MM.1S (cell line): ENCODE measurements around the gene CTSH.

Source experiments
- DNase-seq: peaks from one replicate; pipeline ENCODE4 v3.0.0-alpha.2; 2015
- H2AFZ ChIP-seq: fragments of 300-600 bp; sonication (generic); 2 replicates; pipeline ENCODE4 v1.6.0; 2016; ENCODE audit warnings: antibody characterized with exemption, low read length
- H3F3A ChIP-seq: fragments of 300-600 bp; sonication (generic); 2 replicates; pipeline ENCODE4 v1.6.1; 2016; ENCODE audit warnings: mild to moderate bottlenecking, antibody characterized with exemption, low read length, moderate library complexity, mixed read lengths; ENCODE audit not compliant: insufficient read depth
- H3K27ac ChIP-seq: fragments of 300-600 bp; sonication (generic); 2 replicates; pipeline ENCODE4 v1.5.1; 2016; ENCODE audit warnings: mild to moderate bottlenecking, low read length
- H3K27me3 ChIP-seq: fragments of 300-600 bp; sonication (generic); replicated peaks from 2 replicates; pipeline ENCODE4 v1.6.0; 2016; ENCODE audit warnings: low read length; ENCODE audit not compliant: insufficient read depth
- H3K36me3 ChIP-seq: fragments of 300-600 bp; sonication (generic); replicated peaks from 2 replicates; pipeline ENCODE4 v1.6.1; 2016; ENCODE audit warnings: mild to moderate bottlenecking, low read length, mixed read lengths; ENCODE audit not compliant: insufficient read depth
- H3K4me1 ChIP-seq: fragments of 300-600 bp; sonication (generic); 2 replicates; pipeline ENCODE4 v1.6.1; 2016; ENCODE audit warnings: low read length, mixed read lengths
- H3K4me2 ChIP-seq: fragments of 300-600 bp; sonication (generic); 2 replicates; pipeline ENCODE4 v1.6.0; 2016; ENCODE audit warnings: low read depth, low read length
- H3K4me3 ChIP-seq: fragments of 300-600 bp; sonication (generic); 2 replicates; pipeline ENCODE4 v1.5.1; 2016; ENCODE audit warnings: low read length, mixed read lengths
- H3K79me2 ChIP-seq: fragments of 300-600 bp; sonication (generic); 2 replicates; pipeline ENCODE4 v1.6.1; 2016; ENCODE audit warnings: mixed run types, low read length, mixed read lengths
- H3K9ac ChIP-seq: fragments of 300-600 bp; sonication (generic); 2 replicates; pipeline ENCODE4 v1.6.1; 2016; ENCODE audit warnings: low read length, mixed read lengths
- H3K9me2 ChIP-seq: fragments of 300-600 bp; sonication (generic); replicated peaks from 2 replicates; pipeline ENCODE4 v1.6.1; 2016; ENCODE audit warnings: mild to moderate bottlenecking, low read length, mixed read lengths; ENCODE audit not compliant: insufficient read depth
- H3K9me3 ChIP-seq: fragments of 300-600 bp; sonication (generic); replicated peaks from 2 replicates; pipeline ENCODE4 v1.6.1; 2016; ENCODE audit warnings: mild to moderate bottlenecking, low read length, mixed read lengths; ENCODE audit not compliant: insufficient read depth
- H4K20me1 ChIP-seq: fragments of 300-600 bp; sonication (generic); 2 replicates; pipeline ENCODE4 v1.6.1; 2016; ENCODE audit warnings: mild to moderate bottlenecking, low read length, moderate library complexity, mixed read lengths; ENCODE audit not compliant: insufficient read depth
- CTCF ChIP-seq: fragments of 300-600 bp; sonication (generic); IDR thresholded peaks from 2 replicates; pipeline ENCODE4 v1.5.1; 2016; ENCODE audit warnings: antibody characterized with exemption, low read length, mixed read lengths
- EZH2 ChIP-seq: fragments of 300-600 bp; sonication (generic); optimal IDR thresholded peaks from 2 replicates; pipeline ENCODE3; 2017; ENCODE audit warnings: low read depth, mild to moderate bottlenecking, antibody characterized with exemption, low read length, mixed read lengths
- EZH2phosphoT487 ChIP-seq: fragments of 300-600 bp; sonication (generic); IDR thresholded peaks from 2 replicates; pipeline ENCODE4 v1.6.1; 2018; ENCODE audit warnings: antibody characterized with exemption, low read length

CTSH gene

GRCh38 chr15:78889000-78889399 is 55.8 kb downstream of the CTSH start:
- Histone ChIP-seq H3K27ac (no peak overlapping the region), H3K27me3 (no peaks in the 10 kb centered on the region), H3K4me1 (peaks cover 14% of the 10 kb centered on the region), H3K4me3 (no peak overlapping the region), H3K9me2 (no peaks in the 10 kb centered on the region), H2AFZ (no peak overlapping the region), H3K79me2 (peaks cover 93% of the 10 kb centered on the region), H3K4me2 (no peak overlapping the region), H4K20me1 (peaks cover 20% of the 10 kb centered on the region), H3K9ac (no peak overlapping the region), H3K9me3 (no peaks in the 10 kb centered on the region), H3F3A (no peaks in the 10 kb centered on the region), H3K36me3 (peaks cover 8% of the 10 kb centered on the region; the same call in 1 of the 2 replicates)
- DNase-seq: no peak
- no peak for TF ChIP-seq EZH2phosphoT487
- TF ChIP-seq CTCF: no peak
- no peak for TF ChIP-seq EZH2

GRCh38 chr15:78881681-78882080 is 63.2 kb downstream of the CTSH start:
- Histone ChIP-seq H3F3A (no peaks in the 10 kb centered on the region), H3K27ac (no peak overlapping the region), H3K9ac (no peak overlapping the region), H3K4me1 (peaks cover 13% of the 10 kb centered on the region), H3K4me2 (no peak overlapping the region), H3K27me3 (no peaks in the 10 kb centered on the region), H3K9me2 (no peaks in the 10 kb centered on the region), H3K79me2 (peaks cover 99% of the 10 kb centered on the region), H4K20me1 (peaks cover 83% of the 10 kb centered on the region), H3K4me3 (no peak overlapping the region), H3K9me3 (no peaks in the 10 kb centered on the region), H2AFZ (no peak overlapping the region), H3K36me3 (peaks cover 24% of the 10 kb centered on the region)
- DNase-seq: no peak
- TF ChIP-seq EZH2 (no peak), EZH2phosphoT487 (no peak), CTCF (no peak)

GRCh38 chr15:78880813-78881212 is 64.0 kb downstream of the CTSH start:
- peaks cover 24% of the 10 kb centered on the region for H3K36me3 ChIP-seq
- DNase-seq: no peak
- no peak overlapping the region for H3K4me3 ChIP-seq
- no peak overlapping the region for H3K9ac ChIP-seq
- H3F3A ChIP-seq: no peaks in the 10 kb centered on the region
- H3K4me1 ChIP-seq: peaks cover 13% of the 10 kb centered on the region
- no peak overlapping the region for H3K4me2 ChIP-seq
- H3K27me3 ChIP-seq: no peaks in the 10 kb centered on the region
- H3K79me2 ChIP-seq: peaks cover 100% of the 10 kb centered on the region
- H3K27ac ChIP-seq: no peak overlapping the region
- H3K9me2 ChIP-seq: no peaks in the 10 kb centered on the region
- no peak overlapping the region for H2AFZ ChIP-seq
- TF ChIP-seq EZH2phosphoT487 (no peak), CTCF (no peak), EZH2 (no peak)
- H4K20me1 ChIP-seq: peaks cover 87% of the 10 kb centered on the region
- H3K9me3 ChIP-seq: no peaks in the 10 kb centered on the region
